Measurements from ENCODE around the gene CACNA2D1.

- TF ChIP-seq POLR2AphosphoS5 (IDR thresholded peaks at IDR 0.05) (no peak), CTCF (IDR thresholded peaks at IDR 0.05) (no peak)
These were observed 387.3 kb downstream of the CACNA2D1 start for GRCh38 chr7:82056282-82056681.
